ENCODE measurements around the gene LRIG1.

LRIG1 gene

GRCh38 chr3:66518644-66519043 is 17.8 kb upstream of the LRIG1 start:
- Mint-ChIP-seq H3K27ac (no peak overlapping the region), H3K27me3 (no peaks in the 10 kb centered on the region), H3K4me1 (ENCODE audit: low read depth) (peaks cover 4% of the 10 kb centered on the region), H3K4me3 (no peak overlapping the region), H3K36me3 (ENCODE audit: low read depth) (no peaks in the 10 kb centered on the region), H3K9me3 (no peaks in the 10 kb centered on the region)
- DNase-seq: no peak

- H3K4me3 Mint-ChIP-seq: no peak overlapping the region
- H3K27me3 Mint-ChIP-seq: no peaks in the 10 kb centered on the region
- H3K27ac Mint-ChIP-seq: no peak overlapping the region
- no peaks in the 10 kb centered on the region for H3K9me3 Mint-ChIP-seq
- H3K36me3 Mint-ChIP-seq (ENCODE audit: low read depth): no peaks in the 10 kb centered on the region
- no peak for DNase-seq
- H3K4me1 Mint-ChIP-seq (ENCODE audit: low read depth): peaks cover 4% of the 10 kb centered on the region
These were observed 17.3 kb upstream of the LRIG1 start for GRCh38 chr3:66518126-66518525.

GRCh38 chr3:66517241-66517640 is 16.4 kb upstream of the LRIG1 start:
- no peaks in the 10 kb centered on the region for H3K36me3 Mint-ChIP-seq (ENCODE audit: low read depth)
- DNase-seq: no peak
- peaks cover 4% of the 10 kb centered on the region for H3K4me1 Mint-ChIP-seq (ENCODE audit: low read depth)
- no peaks in the 10 kb centered on the region for H3K27me3 Mint-ChIP-seq
- no peaks in the 10 kb centered on the region for H3K9me3 Mint-ChIP-seq
- no peak overlapping the region for H3K4me3 Mint-ChIP-seq
- no peak overlapping the region for H3K27ac Mint-ChIP-seq

- no peak for DNase-seq
- Mint-ChIP-seq H3K9me3 (no peaks in the 10 kb centered on the region), H3K36me3 (ENCODE audit: low read depth) (no peaks in the 10 kb centered on the region), H3K4me3 (no peak overlapping the region), H3K27ac (no peak overlapping the region), H3K27me3 (no peaks in the 10 kb centered on the region), H3K4me1 (ENCODE audit: low read depth) (peaks cover 1% of the 10 kb centered on the region)
These were observed 7.6 kb upstream of the LRIG1 start for GRCh38 chr3:66508461-66508860.

- Mint-ChIP-seq H3K27me3 (peaks cover 1% of the 10 kb centered on the region), H3K4me1 (ENCODE audit: low read depth) (peaks cover 9% of the 10 kb centered on the region), H3K27ac (no peak overlapping the region), H3K9me3 (no peaks in the 10 kb centered on the region), H3K4me3 (no peak overlapping the region), H3K36me3 (ENCODE audit: low read depth) (no peaks in the 10 kb centered on the region)
- no peak for DNase-seq
These were observed 6.8 kb upstream of the LRIG1 start for GRCh38 chr3:66507423-66508260.

- Mint-ChIP-seq H3K4me1 (ENCODE audit: low read depth) (peaks cover 20% of the 10 kb centered on the region), H3K27me3 (peaks cover 3% of the 10 kb centered on the region), H3K27ac (no peak overlapping the region), H3K36me3 (ENCODE audit: low read depth) (no peaks in the 10 kb centered on the region), H3K9me3 (no peaks in the 10 kb centered on the region), H3K4me3 (no peak overlapping the region)
- DNase-seq: no peak
These were observed 5.3 kb upstream of the LRIG1 start for GRCh38 chr3:66506154-66506553.

- H3K9me3 Mint-ChIP-seq: no peaks in the 10 kb centered on the region
- no peaks in the 10 kb centered on the region for H3K36me3 Mint-ChIP-seq (ENCODE audit: low read depth)
- H3K27me3 Mint-ChIP-seq: peaks cover 3% of the 10 kb centered on the region
- H3K4me3 Mint-ChIP-seq: no peak overlapping the region
- no peak overlapping the region for H3K27ac Mint-ChIP-seq
- no peak for DNase-seq
- peaks cover 22% of the 10 kb centered on the region for H3K4me1 Mint-ChIP-seq (ENCODE audit: low read depth)
These were observed 4.2 kb upstream of the LRIG1 start for GRCh38 chr3:66504850-66505641.

GRCh38 chr3:66502981-66503380 is 2.2 kb upstream of the LRIG1 start:
- Mint-ChIP-seq H3K36me3 (ENCODE audit: low read depth) (peaks cover 6% of the 10 kb centered on the region), H3K9me3 (no peaks in the 10 kb centered on the region), H3K27ac (no peak overlapping the region), H3K4me1 (ENCODE audit: low read depth) (peaks cover 39% of the 10 kb centered on the region), H3K27me3 (peaks cover 3% of the 10 kb centered on the region), H3K4me3 (no peak overlapping the region)
- DNase-seq: no peak

GRCh38 chr3:66502245-66502874 is 1.5 kb upstream of the LRIG1 start:
- DNase-seq: no peak
- H3K27ac Mint-ChIP-seq: no peak overlapping the region
- H3K4me1 Mint-ChIP-seq (ENCODE audit: low read depth): peaks cover 45% of the 10 kb centered on the region
- peaks cover 6% of the 10 kb centered on the region for H3K36me3 Mint-ChIP-seq (ENCODE audit: low read depth)
- no peak overlapping the region for H3K4me3 Mint-ChIP-seq
- H3K27me3 Mint-ChIP-seq: peaks cover 3% of the 10 kb centered on the region
- no peaks in the 10 kb centered on the region for H3K9me3 Mint-ChIP-seq

- no peaks in the 10 kb centered on the region for H3K9me3 Mint-ChIP-seq
- H3K36me3 Mint-ChIP-seq (ENCODE audit: low read depth): peaks cover 6% of the 10 kb centered on the region
- peak overlapping the region; percentile 74 for H3K4me3 Mint-ChIP-seq
- H3K27me3 Mint-ChIP-seq: peaks cover 3% of the 10 kb centered on the region
- H3K4me1 Mint-ChIP-seq (ENCODE audit: low read depth): peaks cover 52% of the 10 kb centered on the region
- DNase-seq: no peak
- peak overlapping the region; percentile 36 for H3K27ac Mint-ChIP-seq
These were observed 842 bp upstream of the LRIG1 start for GRCh38 chr3:66501483-66502244.

- peaks cover 69% of the 10 kb centered on the region for H3K4me1 Mint-ChIP-seq (ENCODE audit: low read depth)
- no peaks in the 10 kb centered on the region for H3K9me3 Mint-ChIP-seq
These were observed 794 bp downstream of the LRIG1 start for GRCh38 chr3:66499881-66500575.

GRCh38 chr3:66498687-66499621 is 1.9 kb downstream of the LRIG1 start:
- H3K9me3 Mint-ChIP-seq: no peaks in the 10 kb centered on the region
- peaks cover 78% of the 10 kb centered on the region for H3K4me1 Mint-ChIP-seq (ENCODE audit: low read depth)
- H3K4me3 Mint-ChIP-seq: peak overlapping the region; percentile 94
- DNase-seq: no peak
- peaks cover 3% of the 10 kb centered on the region for H3K27me3 Mint-ChIP-seq
- H3K27ac Mint-ChIP-seq: peak overlapping the region; percentile 95
- peaks cover 6% of the 10 kb centered on the region for H3K36me3 Mint-ChIP-seq (ENCODE audit: low read depth)

More at GRCh38 chr3:66499881-66500575, 794 bp downstream of the LRIG1 start:
- Mint-ChIP-seq H3K27me3 (peaks cover 3% of the 10 kb centered on the region), H3K27ac (peak overlapping the region; percentile 95), H3K4me3 (peak overlapping the region; percentile 94), H3K36me3 (ENCODE audit: low read depth) (peaks cover 6% of the 10 kb centered on the region)
- peak; percentile 74 for DNase-seq
